H9 (cell line): Measurements from ENCODE around the gene LITAFD. TPM values are rescaled to one million over a fixed set of nuclear protein-coding genes. Genes with fewer than 3 reads are reported as not detected.

ENCODE experiments used
- DNase-seq: peaks from one replicate; pipeline ENCODE4 v3.0.0-alpha.2; 2017
- H2AFZ ChIP-seq: one replicate; pipeline ENCODE4 v1.6.1; 2013; ENCODE audit warnings: mild to moderate bottlenecking, low read length, control low read depth, moderate library complexity
- H2AK5ac ChIP-seq: 2 replicates; pipeline ENCODE4 v1.6.1; 2013; ENCODE audit warnings: low read length, control low read depth, mixed read lengths; ENCODE audit not compliant: insufficient read length
- H2BK120ac ChIP-seq: one replicate; pipeline ENCODE4 v1.6.1; 2013; ENCODE audit warnings: low read depth, mild to moderate bottlenecking, low read length, control low read depth, inconsistent platforms; ENCODE audit not compliant: poor library complexity, severe bottlenecking
- H2BK12ac ChIP-seq: 2 replicates; pipeline ENCODE4 v1.6.1; 2013; ENCODE audit warnings: low read length, control low read depth, mixed read lengths, low read depth; ENCODE audit not compliant: insufficient read length
- H2BK15ac ChIP-seq: 2 replicates; pipeline ENCODE4 v1.6.1; 2013; ENCODE audit warnings: low read depth, low read length, control low read depth
- H2BK20ac ChIP-seq: one replicate; pipeline ENCODE4 v1.6.1; 2013; ENCODE audit warnings: low read depth, mild to moderate bottlenecking, low read length, control low read depth, inconsistent platforms; ENCODE audit not compliant: poor library complexity, severe bottlenecking
- H2BK5ac ChIP-seq: 2 replicates; pipeline ENCODE4 v1.6.1; 2013; ENCODE audit warnings: low read length, control low read depth, mixed read lengths; ENCODE audit not compliant: insufficient read length
- H3K14ac ChIP-seq: 2 replicates; pipeline ENCODE4 v1.6.1; 2013; ENCODE audit warnings: low read length, control low read depth; ENCODE audit not compliant: insufficient read depth
- H3K18ac ChIP-seq: 2 replicates; pipeline ENCODE4 v1.6.1; 2013; ENCODE audit warnings: low read depth, mild to moderate bottlenecking, mixed read lengths, low read length, control low read depth; ENCODE audit not compliant: insufficient read length
- H3K23ac ChIP-seq: 2 replicates; pipeline ENCODE4 v1.6.1; 2013; ENCODE audit warnings: low read length, control low read depth, mixed read lengths, low read depth; ENCODE audit not compliant: insufficient read length
- H3K23me2 ChIP-seq: 2 replicates; pipeline ENCODE4 v1.6.1; 2013; ENCODE audit warnings: low read depth, mild to moderate bottlenecking, mixed read lengths, low read length, control low read depth; ENCODE audit not compliant: insufficient read length, poor library complexity, severe bottlenecking
- H3K27ac ChIP-seq: 2 replicates; pipeline ENCODE4 v1.5.1; 2013; ENCODE audit warnings: low read length, control low read depth, mixed read lengths, low read depth; ENCODE audit not compliant: insufficient read length
- H3K27me3 ChIP-seq: 2 replicates; pipeline ENCODE4 v1.6.1; 2013; ENCODE audit warnings: low read length, control low read depth, inconsistent platforms; ENCODE audit not compliant: insufficient read depth
- H3K4ac ChIP-seq: 2 replicates; pipeline ENCODE4 v1.6.1; 2013; ENCODE audit warnings: low read depth, mild to moderate bottlenecking, control low read depth, inconsistent platforms, low read length, moderate library complexity
- H3K4me1 ChIP-seq: 2 replicates; pipeline ENCODE4 v1.6.1; 2013; ENCODE audit warnings: low read length, control low read depth, inconsistent platforms; ENCODE audit not compliant: insufficient read depth
- H3K4me2 ChIP-seq: 2 replicates; pipeline ENCODE4 v1.6.1; 2013; ENCODE audit warnings: low read length, control low read depth, mixed read lengths; ENCODE audit not compliant: insufficient read length, insufficient read depth
- H3K56ac ChIP-seq: 2 replicates; pipeline ENCODE4 v1.6.1; 2013; ENCODE audit warnings: low read depth, mild to moderate bottlenecking, mixed read lengths, low read length, control low read depth; ENCODE audit not compliant: insufficient read length
- H3K79me1 ChIP-seq: 2 replicates; pipeline ENCODE4 v1.6.1; 2013; ENCODE audit warnings: low read depth, mild to moderate bottlenecking, moderate library complexity, low read length, control low read depth, inconsistent platforms; ENCODE audit not compliant: insufficient read depth, poor library complexity, severe bottlenecking
- H3K79me2 ChIP-seq: 2 replicates; pipeline ENCODE4 v1.6.1; 2013; ENCODE audit warnings: low read length, control low read depth, inconsistent platforms; ENCODE audit not compliant: insufficient read depth
- H3K9ac ChIP-seq: 2 replicates; pipeline ENCODE4 v1.6.1; 2013; ENCODE audit warnings: low read length, control low read depth, mixed read lengths; ENCODE audit not compliant: insufficient read length; ENCODE audit errors: extremely low read depth
- H3K9me3 ChIP-seq: one replicate; pipeline ENCODE4 v1.6.1; 2013; ENCODE audit warnings: low read depth, low read length, inconsistent platforms; ENCODE audit not compliant: control insufficient read depth
- H3T11ph ChIP-seq: one replicate; pipeline ENCODE4 v1.6.1; 2013; ENCODE audit warnings: mild to moderate bottlenecking, low read length, control low read depth, inconsistent platforms
- H4K20me1 ChIP-seq: one replicate; pipeline ENCODE4 v1.6.1; 2013; ENCODE audit not compliant: control insufficient read depth, insufficient read length, insufficient read depth
- H4K5ac ChIP-seq: 2 replicates; pipeline ENCODE4 v1.6.1; 2013; ENCODE audit warnings: low read depth, mild to moderate bottlenecking, mixed read lengths, low read length, control low read depth; ENCODE audit not compliant: insufficient read length
- H4K8ac ChIP-seq: replicated peaks from 2 replicates; pipeline ENCODE4 v1.6.1; 2013; ENCODE audit warnings: low read length, control low read depth, mixed read lengths, low read depth; ENCODE audit not compliant: insufficient read length
- H4K91ac ChIP-seq: 2 replicates; pipeline ENCODE4 v1.6.1; 2013; ENCODE audit warnings: low read depth, mild to moderate bottlenecking, moderate library complexity, mixed read lengths, low read length, control low read depth; ENCODE audit not compliant: insufficient read length
- H3K27ac Mint-ChIP-seq, 3 experiments: 2 replicates in 2 of 3; 3 replicates in 1 of 3; pipeline ENCODE4 v1.8.0; 2020 to 2021; ENCODE audit warnings: mixed read lengths in 3 of 3, mild to moderate bottlenecking in 1 of 3, moderate library complexity in 1 of 3
- H3K27me3 Mint-ChIP-seq: 2 replicates; pipeline ENCODE4 v1.8.0; 2021; ENCODE audit warnings: low read depth, mild to moderate bottlenecking, moderate library complexity, mixed read lengths
- H3K36me3 Mint-ChIP-seq, 3 experiments: 2 replicates in 2 of 3; 3 replicates in 1 of 3; pipeline ENCODE4 v1.8.0; 2020 to 2021; ENCODE audit warnings: low read depth in 3 of 3, mixed read lengths in 3 of 3; ENCODE audit not compliant: insufficient read depth in 1 of 3
- H3K4me1 Mint-ChIP-seq, 2 experiments: 2 replicates each; pipeline ENCODE4 v1.8.0; 2020; ENCODE audit warnings: mixed read lengths in 2 of 2
- H3K4me3 Mint-ChIP-seq, 2 experiments: 2 replicates in 1 of 2; 3 replicates in 1 of 2; pipeline ENCODE4 v1.8.0; 2020 to 2021; ENCODE audit warnings: mild to moderate bottlenecking in 2 of 2, mixed read lengths in 2 of 2, moderate library complexity in 1 of 2
- H3K9me3 Mint-ChIP-seq, 2 experiments: 2 replicates in 1 of 2; 3 replicates in 1 of 2; pipeline ENCODE4 v1.8.0; 2020; ENCODE audit warnings: mild to moderate bottlenecking in 2 of 2, mixed read lengths in 2 of 2, moderate library complexity in 1 of 2
- WGBS: extraction: QIAGEN DNeasy Blood & Tissue Kit; methylation state at CpG from one replicate; pipeline ENCODE4 v1.1.7; 2013; ENCODE audit warnings: missing lambda C conversion rate, low lambda C conversion rate, mixed read lengths; ENCODE audit not compliant: insufficient read length; ENCODE audit errors: extremely low coverage; 5-methylcytosine and 5-hydroxymethylcytosine counted together
- total RNA-seq: library from RNA; stranded (reverse); gene quantifications from 2 replicates; pipeline ENCODE4 v1.2.1, GENCODE V29; 2021
- TF ChIP-seq, protein P1 (sequence below): fragments of 200-600 bp; sonication (generic); conservative IDR thresholded peaks from 3 replicates; pipeline ENCODE4 v1.8.0; 2021; ENCODE audit warnings: antibody characterized with exemption, mild to moderate bottlenecking

The LITAFD gene
- total RNA-seq, 1 experiment from 2014 or later = not detected

DNA sequence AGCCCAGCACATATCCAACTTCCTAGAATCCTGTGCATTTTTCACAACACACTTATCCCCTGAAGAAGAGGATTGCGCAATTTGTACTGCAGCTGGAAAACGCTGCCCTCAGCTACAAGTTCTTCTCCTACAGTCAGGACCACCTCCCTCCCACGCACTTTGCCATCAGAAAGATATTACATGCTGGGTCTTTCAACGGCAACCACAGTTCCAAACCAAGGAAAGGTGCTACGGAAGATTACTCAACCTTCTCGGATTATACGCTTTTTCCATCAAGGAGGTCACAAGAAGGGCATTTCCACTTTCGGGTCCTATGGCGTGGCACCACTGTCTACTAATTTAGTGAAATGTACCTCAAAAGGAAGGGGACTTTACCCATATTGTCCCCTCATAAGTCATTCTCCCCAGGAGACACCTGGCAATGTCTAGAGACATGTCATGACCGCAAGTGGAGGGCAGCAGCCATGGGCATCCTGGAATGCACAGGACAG is 46.4 kb downstream of the LITAFD start:
- H2BK15ac ChIP-seq = no peak overlapping the region
- peaks cover 37% of the 10 kb centered on the region; the same call in 1 of the 2 replicates for H3K79me2 ChIP-seq
- H3K4me1 ChIP-seq = no peaks in the 10 kb centered on the region
- no peaks in the 10 kb centered on the region for H3K9me3 ChIP-seq
- H3K23ac ChIP-seq = no peak overlapping the region
- H3K14ac ChIP-seq = no peak overlapping the region
- peaks cover 28 to 53% (median 34%) of the 10 kb centered on the region in 3 experiments; a peak in 6 of 7 replicates for H3K36me3 Mint-ChIP-seq
- H3K79me1 ChIP-seq = peaks cover 6% of the 10 kb centered on the region
- H3K27me3 Mint-ChIP-seq = no peaks in the 10 kb centered on the region
- no peak overlapping the region for H4K91ac ChIP-seq
- H3K56ac ChIP-seq = no peak overlapping the region
- no peaks in the 10 kb centered on the region for H4K20me1 ChIP-seq
- H3K27ac ChIP-seq = no peak overlapping the region
- H3K9ac ChIP-seq = no peak overlapping the region
- H2BK120ac ChIP-seq = no peak overlapping the region
- H3K4ac ChIP-seq = no peak overlapping the region
- H4K8ac ChIP-seq = no peak overlapping the region
- DNase-seq = no peak
- WGBS = no CpG with 5 or more reads among the region's 10 CpGs
- H3K4me2 ChIP-seq = no peak overlapping the region
- no peak overlapping the region for H2BK5ac ChIP-seq
- no peak overlapping the region for H3K4me3 Mint-ChIP-seq
- H3T11ph ChIP-seq = no peak overlapping the region
- no peak overlapping the region for H3K18ac ChIP-seq
- no peaks in the 10 kb centered on the region for H3K9me3 Mint-ChIP-seq
- H3K27ac Mint-ChIP-seq = no peak overlapping the region; a peak in 1 of 7 replicates
- no peak overlapping the region for H4K5ac ChIP-seq
- H3K27me3 ChIP-seq = no peaks in the 10 kb centered on the region
- no peak overlapping the region for H2AFZ ChIP-seq
- TF ChIP-seq, protein P1, sequence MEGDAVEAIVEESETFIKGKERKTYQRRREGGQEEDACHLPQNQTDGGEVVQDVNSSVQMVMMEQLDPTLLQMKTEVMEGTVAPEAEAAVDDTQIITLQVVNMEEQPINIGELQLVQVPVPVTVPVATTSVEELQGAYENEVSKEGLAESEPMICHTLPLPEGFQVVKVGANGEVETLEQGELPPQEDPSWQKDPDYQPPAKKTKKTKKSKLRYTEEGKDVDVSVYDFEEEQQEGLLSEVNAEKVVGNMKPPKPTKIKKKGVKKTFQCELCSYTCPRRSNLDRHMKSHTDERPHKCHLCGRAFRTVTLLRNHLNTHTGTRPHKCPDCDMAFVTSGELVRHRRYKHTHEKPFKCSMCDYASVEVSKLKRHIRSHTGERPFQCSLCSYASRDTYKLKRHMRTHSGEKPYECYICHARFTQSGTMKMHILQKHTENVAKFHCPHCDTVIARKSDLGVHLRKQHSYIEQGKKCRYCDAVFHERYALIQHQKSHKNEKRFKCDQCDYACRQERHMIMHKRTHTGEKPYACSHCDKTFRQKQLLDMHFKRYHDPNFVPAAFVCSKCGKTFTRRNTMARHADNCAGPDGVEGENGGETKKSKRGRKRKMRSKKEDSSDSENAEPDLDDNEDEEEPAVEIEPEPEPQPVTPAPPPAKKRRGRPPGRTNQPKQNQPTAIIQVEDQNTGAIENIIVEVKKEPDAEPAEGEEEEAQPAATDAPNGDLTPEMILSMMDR = no peak
- no peak overlapping the region for H2BK12ac ChIP-seq
- H3K23me2 ChIP-seq = no peaks in the 10 kb centered on the region
- H2BK20ac ChIP-seq = no peak overlapping the region
- peaks cover 17 to 23% of the 10 kb centered on the region in 2 experiments for H3K4me1 Mint-ChIP-seq
- H2AK5ac ChIP-seq = no peak overlapping the region
